ENCODE measurements around the gene PKD1.

Gene PKD1

DNA sequence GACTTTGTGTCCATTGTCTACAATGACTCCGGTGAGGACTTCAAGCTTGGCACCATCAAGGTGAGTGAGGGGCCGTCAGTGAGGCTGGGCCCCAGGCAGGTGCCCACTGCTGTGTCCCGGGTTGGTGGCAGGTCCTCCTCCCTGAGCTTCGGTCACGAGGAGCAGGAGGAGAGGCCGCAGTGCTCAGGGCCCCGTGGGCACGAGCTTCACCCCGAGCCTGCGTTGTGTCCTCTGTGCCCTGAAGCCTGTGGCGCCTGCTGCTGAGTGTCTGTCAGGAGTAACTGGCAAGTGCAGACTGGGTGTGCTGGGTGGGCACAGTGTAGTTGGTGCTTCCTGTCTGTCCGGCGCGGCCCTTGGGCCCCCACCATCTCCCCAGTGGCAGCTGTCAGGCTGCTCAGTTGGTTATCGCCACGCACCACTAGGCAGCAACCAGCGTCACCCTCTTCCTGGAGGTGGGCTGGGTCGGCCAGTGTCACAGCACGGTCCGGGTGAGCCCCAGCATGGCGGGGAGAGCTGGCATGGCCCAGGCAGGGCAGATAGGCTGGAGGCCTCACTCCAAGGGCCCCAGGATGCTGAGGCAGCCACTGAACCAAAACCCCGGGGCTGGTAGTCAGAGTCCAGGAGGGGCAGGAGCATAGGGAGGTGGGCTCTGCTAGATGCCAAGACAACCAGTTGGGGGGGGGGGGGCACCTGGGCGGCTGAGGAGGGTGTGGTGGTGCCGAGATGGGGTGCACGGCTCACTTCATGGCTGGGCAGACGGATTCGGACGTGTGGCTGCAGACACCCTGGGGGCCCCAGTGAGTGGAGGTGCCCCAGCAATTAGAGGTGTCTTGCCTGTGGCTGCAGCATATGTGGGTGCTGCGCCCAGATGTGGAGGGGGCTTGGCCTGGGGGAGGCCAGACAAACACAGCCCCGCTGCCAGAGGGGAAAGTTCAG lies 48.6 kb downstream of the PKD1 start:
- DNase-seq (ENCODE audit: low read depth) = no peak

DNA sequence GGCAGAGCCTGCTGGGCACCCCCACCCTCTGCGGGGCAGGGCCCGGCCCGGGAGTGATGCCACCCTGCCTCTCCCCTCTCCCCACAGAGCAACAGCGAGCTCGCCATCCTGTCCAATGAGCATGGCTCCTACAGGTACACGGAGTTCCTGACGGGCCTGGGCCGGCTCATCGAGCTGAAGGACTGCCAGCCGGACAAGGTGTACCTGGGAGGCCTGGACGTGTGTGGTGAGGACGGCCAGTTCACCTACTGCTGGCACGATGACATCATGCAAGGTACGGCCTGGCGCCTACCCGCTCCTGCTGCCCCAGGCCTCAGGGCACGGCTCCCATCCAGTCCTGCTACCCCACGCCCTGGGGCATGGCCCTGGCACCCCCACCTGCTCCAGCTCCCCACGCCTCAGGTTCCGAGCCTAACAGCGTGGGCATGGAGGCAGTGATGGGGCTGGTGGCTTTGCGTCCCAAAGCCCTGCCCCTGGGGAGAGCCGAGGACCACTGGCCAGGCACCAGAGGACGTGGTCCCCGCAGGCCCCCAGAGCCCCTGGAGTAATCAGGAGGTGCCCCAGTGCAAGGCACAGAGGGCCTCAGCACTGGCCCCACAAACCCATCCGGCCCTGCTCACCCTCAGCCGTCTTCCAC lies 49.5 kb downstream of the PKD1 start:
- no peak for DNase-seq (ENCODE audit: low read depth)

DNA sequence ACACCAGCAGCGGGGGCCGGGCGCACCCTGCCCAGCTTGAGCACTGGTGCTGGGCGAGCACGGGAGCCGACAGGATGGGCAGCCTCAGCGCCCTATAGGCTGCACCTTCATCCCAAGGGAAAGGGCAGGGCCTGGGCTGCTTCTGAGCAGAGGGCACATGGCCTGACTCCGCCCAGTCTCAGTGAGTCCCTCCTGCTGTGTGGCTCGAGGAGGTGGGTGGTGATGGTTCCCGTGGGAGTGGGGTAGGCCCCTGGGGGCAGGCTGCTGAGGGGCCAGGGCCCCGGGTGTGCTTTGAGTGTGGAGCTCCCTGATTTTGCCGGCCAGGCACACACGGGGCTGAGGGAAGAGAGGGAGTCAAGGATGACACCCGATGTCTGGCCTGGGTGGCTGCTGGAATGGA lies 50.0 kb downstream of the PKD1 start:
- DNase-seq (ENCODE audit: low read depth) = no peak

DNA sequence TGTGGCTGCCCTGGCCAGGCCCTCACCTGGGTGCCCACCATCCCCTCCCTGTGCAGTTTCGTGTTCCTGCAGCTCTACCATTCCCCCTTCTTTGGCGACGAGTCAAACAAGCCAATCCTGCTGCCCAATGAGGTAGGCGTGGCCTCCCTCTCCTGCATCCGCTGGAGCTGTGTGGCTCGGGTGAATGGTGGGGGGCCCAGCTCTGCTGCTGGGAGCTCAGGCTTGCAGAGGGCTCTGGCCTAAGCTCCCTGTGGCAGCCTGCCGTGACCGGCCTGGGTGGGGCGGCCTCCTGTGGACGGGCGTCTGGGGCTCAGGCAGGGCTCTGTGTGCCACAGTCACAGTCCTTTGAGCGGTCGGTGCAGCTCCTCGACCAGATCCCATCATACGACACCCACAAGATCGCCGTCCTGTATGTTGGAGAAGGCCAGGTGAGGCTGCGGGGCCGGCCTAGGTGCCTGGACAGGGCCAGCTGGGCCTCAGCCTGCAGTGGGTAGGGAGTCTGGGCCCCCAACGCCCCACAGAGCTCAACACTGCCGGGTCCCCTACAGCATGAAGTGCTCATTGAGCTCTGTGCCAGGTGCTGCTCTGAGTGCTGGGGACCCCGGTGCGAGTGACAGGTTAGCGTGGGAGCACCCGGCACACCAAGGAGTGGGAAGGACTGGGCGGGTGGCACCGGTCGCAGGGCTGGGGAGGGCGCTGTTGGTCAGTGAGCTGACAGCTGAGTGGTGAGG lies 50.6 kb downstream of the PKD1 start:
- DNase-seq (ENCODE audit: low read depth) = no peak

DNA sequence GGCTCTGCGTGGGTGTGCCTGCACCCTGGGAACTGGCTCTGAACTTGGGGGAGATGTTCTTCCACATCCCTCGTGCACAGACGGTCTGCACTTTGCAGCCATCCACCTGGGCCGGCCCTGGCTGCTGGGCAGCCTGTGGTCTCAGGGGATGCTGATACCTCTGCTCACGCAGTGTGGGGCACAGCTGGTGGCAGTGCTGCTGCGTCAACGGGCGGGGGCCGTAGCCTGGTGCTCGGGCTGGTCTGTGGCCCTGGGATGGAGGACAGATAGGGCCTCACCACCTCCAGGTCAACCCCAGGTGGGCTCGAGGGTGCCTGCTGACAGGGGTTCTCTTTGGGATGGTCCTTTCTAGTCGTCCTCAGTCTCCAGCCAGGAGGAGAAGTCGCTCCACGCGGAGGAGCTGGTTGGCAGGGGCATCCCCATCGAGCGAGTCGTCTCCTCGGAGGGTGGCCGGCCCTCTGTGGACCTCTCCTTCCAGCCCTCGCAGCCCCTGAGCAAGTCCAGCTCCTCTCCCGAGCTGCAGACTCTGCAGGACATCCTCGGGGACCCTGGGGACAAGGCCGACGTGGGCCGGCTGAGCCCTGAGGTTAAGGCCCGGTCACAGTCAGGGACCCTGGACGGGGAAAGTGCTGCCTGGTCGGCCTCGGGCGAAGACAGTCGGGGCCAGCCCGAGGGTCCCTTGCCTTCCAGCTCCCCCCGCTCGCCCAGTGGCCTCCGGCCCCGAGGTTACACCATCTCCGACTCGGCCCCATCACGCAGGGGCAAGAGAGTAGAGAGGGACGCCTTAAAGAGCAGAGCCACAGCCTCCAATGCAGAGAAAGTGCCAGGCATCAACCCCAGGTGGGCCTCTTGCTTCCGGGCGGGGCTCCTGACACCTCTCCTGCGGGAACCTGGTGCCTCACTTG lies 51.6 kb downstream of the PKD1 start:
- DNase-seq (ENCODE audit: low read depth) = no peak

DNA sequence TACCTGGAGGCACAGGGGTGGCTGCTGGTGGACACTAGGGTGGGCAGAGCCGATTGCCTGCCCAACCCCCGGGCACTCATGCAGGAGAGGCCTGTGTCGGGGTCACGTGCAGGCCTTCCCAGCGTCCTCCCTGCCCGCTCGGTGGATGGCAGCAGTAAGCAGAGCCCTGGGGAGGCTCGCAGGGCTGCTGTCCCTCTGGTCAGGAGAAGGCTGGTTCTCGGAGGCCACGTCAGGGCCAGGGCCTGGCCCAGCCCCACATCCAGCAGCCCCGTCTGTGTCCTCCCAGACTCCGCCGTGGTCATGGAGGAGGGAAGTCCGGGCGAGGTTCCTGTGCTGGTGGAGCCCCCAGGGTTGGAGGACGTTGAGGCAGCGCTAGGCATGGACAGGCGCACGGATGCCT lies 52.3 kb downstream of the PKD1 start:
- DNase-seq (ENCODE audit: low read depth) = no peak

DNA sequence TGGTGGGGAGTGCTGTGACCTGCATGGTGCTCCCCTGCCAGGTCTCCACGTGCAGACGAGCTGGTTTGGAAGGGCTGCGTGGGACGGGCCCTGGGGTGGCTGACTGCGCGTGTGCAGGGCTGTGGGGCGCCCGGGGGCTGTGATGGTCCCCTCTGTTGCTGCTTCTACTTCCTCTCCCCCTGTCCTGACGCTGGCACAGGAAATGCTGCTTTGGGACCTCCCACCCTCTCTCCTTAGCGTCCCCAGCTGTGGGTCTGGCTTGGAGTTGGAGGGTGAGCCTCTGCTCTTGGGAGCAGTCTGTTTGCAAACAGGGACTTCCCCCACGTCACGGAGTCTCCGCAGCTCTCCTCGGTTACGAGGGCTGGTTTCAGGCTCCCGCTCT lies 52.7 kb downstream of the PKD1 start:
- DNase-seq (ENCODE audit: low read depth) = no peak

DNA sequence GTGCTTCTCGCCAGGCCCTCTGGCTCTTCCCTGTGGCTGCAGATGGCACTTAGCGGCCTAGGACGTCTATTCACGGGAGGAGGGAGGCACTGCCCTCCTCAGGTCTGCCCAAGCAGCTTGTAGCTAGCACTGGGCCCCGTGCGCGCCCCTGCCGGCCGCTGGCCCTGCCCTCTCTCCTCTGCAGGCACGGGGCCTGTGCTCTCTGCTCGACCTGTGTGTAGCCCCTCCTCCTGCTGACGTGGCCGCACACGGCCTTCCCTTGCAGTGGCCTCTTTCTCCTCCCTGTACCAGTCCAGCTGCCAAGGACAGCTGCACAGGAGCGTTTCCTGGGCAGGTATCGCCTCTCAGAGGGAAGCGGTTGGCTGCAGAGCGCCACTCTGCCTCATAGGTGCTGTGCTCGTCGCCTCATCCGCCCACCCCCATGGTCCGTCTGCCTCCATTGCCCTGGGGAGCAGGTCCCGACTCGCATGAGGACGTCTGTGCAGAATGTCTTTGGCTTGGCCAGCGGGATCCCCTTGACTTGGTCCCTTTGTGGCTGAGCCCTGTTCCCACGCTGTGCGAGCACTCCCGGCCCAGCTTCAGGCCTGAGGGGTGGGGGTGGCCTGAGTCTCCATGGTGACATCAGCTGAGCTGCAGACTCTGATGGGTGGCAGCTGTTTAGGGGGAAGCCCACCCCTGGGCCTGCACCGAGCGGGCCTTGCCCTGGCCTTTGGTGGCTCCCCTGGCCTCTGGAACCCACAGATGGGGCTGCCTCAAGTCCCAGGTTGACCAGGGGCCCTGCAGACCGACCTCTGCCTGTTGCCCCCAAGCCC lies 53.3 kb downstream of the PKD1 start:
- DNase-seq (ENCODE audit: low read depth) = peak; percentile 76

DNA sequence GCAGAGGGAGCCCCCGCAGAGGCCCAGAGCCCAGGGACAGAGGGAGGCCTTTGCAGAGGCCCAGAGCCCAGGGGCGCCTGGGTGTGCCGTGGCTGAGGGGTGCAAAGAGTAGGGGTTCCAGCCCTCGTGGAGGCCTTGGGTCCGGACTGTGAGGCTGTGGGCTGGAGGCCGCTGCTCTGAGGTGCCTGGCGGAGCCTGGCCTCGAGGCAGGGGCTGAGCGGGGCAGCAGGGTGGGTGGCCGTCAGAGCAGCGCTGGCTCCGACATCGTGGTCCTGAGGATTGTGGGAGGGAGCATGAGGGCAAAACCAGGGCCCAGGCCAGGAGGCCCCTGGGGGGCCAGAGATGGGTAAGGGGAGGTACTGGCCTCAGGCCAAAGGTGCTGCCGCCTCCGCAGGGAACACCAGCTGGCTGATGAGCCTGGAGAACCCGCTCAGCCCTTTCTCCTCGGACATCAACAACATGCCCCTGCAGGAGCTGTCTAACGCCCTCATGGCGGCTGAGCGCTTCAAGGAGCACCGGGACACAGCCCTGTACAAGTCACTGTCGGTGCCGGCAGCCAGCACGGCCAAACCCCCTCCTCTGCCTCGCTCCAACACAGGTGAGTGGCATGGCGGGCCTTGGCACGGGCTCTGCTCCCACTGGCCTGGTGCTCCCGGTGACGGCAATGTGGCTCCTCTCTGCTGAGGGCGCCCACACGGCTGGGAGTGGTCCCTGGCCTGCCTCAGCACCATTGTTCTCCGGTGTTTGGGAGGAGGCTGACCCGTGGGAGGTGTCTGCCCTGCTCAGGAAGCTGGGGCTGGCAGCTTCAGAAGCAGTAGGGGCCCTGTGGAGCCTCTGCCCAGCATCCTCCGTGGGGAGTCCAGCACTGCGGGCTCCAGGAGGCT lies 54.3 kb downstream of the PKD1 start:
- no peak for DNase-seq (ENCODE audit: low read depth)

DNA sequence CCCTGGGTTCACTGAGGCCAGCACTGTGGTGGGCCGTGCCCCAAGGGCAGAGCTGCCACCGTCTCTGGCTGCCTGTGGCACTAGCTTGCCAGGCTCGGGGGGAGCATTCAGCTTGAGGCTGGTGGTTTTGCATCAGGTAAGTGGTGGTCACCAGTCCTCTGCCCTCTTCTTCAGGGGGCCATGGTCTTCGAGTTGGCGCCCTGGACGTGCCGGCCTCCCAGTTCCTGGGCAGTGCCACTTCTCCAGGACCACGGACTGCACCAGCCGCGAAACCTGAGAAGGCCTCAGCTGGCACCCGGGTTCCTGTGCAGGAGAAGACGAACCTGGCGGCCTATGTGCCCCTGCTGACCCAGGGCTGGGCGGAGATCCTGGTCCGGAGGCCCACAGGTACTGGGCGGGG lies 55.7 kb downstream of the PKD1 start:
- no peak for DNase-seq (ENCODE audit: low read depth)

DNA sequence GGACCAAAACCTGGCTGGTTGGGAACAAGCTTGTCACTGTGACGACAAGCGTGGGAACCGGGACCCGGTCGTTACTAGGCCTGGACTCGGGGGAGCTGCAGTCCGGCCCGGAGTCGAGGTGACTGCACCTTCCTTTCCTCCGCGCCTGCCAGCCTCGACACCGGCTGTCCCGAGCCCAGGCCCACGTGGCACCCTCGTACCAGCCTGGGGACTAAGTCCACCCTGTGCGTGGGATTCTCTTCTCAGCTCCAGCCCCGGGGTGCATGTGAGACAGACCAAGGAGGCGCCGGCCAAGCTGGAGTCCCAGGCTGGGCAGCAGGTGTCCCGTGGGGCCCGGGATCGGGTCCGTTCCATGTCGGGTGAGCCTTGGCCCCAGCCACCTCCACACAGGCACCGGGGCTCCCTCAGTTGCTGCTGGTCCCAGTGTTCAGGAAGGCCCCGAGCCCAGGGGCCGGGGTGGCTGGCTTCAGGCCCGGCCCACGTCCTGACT lies 56.3 kb downstream of the PKD1 start:
- DNase-seq (ENCODE audit: low read depth) = no peak

DNA sequence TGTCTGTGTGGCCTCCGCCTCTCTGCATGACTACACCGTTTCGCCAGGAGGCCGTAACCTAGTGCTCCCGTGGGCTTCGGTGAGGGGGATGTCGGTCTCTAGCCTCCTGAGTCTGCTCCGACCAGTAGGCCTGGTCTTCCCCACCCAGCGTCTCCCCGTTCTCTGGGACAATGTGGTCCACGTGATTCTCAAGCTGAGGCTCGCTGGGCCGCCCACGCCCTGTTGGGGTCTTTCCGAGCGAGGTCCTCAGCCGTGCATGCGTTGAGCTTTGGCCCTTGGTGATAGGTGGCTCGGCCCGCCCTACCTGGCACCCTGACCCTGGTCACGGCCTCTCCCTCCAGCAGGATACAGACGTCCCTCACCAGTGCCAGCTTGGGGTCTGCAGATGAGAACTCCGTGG lies 57.0 kb downstream of the PKD1 start:
- no peak for DNase-seq (ENCODE audit: low read depth)

DNA sequence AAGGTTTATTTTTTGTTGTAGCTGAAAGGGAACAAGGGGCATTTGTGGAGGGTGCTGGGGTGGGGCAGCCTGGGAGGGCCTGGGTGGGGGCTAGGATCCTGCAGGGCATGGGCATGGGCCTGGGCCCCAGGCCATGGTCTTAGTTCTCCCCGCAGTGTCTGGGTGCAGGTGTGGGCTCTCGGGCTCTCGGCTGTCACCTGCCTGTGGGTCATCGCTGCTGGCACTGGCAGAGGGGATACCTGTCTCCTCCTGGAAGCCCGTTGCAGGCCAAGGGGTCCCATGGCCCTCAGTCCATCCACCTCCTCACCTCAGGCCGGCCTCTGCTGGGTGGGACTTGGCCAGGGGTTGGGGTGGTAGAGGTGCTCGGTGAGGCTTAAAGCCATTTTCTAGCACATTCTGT lies 57.6 kb downstream of the PKD1 start:
- DNase-seq (ENCODE audit: low read depth) = no peak

DNA sequence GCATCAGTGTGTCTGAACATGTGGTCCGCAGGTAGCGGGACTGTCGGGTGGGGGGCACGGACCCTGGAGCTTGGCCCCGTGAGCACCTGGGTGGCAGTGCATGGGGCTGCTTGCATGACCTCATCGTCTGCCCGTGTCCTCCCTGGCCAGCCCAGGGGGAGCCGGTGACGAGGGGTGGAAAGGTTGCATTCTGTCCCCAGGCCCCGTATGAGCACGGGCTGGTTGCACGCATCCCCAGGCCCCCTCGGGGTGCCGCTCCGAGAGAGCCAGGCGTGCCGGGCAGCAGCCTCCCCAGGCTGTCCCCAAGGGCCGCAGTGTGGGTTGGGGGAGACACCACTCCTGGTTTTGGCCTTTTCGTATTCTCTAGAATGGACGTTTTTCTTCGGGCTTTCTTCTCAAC lies 58.0 kb downstream of the PKD1 start:
- no peak for DNase-seq (ENCODE audit: low read depth)

DNA sequence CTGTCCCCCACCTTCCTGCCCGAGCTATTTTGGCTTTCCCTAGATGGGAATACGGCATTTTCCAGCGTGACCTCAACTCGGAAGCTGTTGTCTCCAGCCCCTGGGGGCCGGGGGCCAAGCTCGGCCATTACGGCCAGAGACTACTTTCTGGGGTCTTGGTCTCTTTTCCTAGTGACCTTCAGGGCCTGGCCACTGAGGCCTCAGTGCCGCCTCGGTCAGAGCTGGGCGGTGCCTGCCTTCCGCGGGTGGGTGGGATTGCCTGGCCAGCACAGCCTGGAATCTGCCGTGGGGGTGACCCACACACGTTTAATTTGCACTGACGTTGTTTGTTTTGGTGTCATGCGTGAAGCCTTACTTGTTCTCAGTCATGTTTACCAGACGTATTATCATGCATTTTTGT lies 58.7 kb downstream of the PKD1 start:
- DNase-seq (ENCODE audit: low read depth) = no peak

DNA sequence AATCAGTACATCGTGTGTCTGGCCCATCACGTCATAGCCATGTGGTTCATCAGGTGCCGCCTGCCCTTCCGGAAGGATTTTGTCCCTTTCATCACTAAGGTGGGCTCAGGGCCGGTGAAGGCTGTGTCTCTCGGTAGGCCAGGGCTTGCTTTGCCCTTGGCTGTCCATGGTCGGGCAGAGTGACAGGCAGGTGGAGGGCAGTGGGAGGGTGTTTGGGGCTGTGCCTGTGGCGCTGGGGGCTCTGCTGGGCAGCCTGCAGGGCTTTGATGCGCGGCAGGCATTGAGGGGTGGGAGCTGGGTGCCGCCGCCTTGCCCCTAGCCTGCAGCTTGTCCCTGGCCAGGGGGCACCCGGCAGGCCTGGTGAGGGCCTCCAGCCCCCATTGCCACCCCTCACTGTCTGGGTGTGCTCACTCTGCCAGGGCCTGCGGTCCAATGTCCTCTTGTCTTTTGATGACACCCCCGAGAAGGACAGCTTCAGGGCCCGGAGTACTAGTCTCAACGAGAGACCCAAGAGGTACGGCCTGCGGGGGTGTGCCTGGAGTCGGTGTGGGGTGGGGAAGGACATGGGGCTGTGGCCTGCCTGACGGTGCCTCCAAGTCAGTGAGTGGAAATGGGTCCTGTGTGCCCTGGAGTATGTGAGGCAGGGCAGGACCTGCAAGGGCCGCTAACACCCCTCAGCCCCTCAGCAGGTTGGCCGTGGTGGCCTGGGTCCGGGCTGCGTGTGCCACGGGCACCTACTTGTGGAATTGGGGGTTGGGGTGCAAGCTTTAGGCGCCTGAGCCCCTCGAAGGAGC lies 59.4 kb downstream of the PKD1 start:
- DNase-seq (ENCODE audit: low read depth) = no peak

DNA sequence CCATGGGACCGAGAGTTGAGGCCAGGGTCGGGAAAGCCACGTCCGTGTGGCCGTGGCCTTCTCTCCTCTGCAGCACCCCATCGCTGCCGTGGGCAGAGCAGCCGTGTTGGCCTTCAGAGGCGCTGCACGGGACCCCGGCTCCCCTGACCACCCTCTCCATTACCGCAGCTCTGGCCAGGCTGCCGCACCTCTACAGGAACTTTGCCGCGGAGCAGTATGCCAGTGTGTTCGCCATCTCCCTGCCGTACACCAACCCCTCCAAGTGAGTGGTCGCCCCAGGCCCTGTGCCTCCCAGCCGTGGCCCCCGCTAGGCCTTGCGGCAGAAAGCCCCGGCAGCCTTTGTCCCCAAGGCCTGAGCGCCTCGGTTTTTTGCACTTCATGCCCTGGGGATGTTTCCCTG lies 60.1 kb downstream of the PKD1 start:
- DNase-seq (ENCODE audit: low read depth) = no peak

DNA sequence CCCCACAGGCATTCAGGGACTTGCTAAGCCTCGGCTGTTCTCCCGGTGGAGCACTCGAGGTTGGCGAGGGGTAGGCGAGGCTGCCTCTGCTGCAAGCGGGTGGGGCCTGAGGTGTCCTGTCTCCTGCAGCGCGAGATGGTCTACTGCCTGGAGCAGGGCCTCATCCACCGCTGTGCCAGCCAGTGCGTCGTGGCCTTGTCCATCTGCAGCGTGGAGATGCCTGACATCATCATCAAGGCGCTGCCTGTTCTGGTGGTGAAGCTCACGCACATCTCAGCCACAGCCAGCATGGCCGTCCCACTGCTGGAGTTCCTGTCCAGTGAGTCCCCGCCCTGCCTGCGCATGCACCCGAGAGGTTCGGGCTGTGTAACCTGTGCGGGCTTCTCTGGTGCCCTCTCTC lies 61.6 kb downstream of the PKD1 start:
- DNase-seq (ENCODE audit: low read depth) = no peak

DNA sequence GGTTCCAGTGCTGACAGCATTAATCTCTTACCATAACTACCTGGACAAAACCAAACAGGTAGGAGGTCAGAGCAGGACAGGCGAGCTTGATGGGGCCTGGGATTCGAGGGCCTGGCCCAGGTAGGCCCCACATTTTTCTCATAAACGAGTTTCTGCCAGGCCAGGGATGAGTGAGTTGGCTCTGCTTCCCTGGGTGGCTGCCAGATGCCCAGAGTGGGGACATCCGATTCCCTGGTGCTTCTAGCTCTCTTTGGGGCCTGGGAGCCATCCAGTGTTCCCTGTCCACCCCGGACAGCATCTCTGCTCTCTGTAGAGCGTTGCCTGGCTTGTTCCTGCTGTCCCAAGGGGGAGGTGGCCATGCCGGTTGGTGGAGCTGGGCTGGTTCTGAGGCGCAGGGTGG lies 62.8 kb downstream of the PKD1 start:
- no peak for DNase-seq (ENCODE audit: low read depth)
